Duodenal mucosa (tissue), 2 donors: Measurements from ENCODE around the gene ARHGAP12.

Experiments
- H3K27ac ChIP-seq: one replicate; pipeline ENCODE4 v1.7.0; 2013; ENCODE audit warnings: low read depth, low read length
- H3K27me3 ChIP-seq, 2 donors: one replicate each; pipeline ENCODE4 v1.7.0; 2013; ENCODE audit warnings: low read length in 2 of 2, control low read depth in 1 of 2; ENCODE audit not compliant: insufficient read depth in 2 of 2, control insufficient read depth in 1 of 2
- H3K36me3 ChIP-seq, 2 donors: one replicate each; pipeline ENCODE4 v1.7.0; 2013; ENCODE audit warnings: low read length in 2 of 2, control low read depth in 1 of 2; ENCODE audit not compliant: insufficient read depth in 2 of 2, control insufficient read depth in 1 of 2
- H3K4me1 ChIP-seq, 2 donors: one replicate each; pipeline ENCODE4 v1.7.0; 2013; ENCODE audit warnings: low read length in 2 of 2, control low read depth in 1 of 2; ENCODE audit not compliant: insufficient read depth in 2 of 2, control insufficient read depth in 1 of 2
- H3K4me3 ChIP-seq, 2 donors: one replicate each; pipeline ENCODE4 v1.7.0; 2013; ENCODE audit warnings: low read length in 2 of 2, low read depth in 1 of 2
- H3K9ac ChIP-seq, 2 donors: one replicate each; pipeline ENCODE4 v1.7.0; 2013; ENCODE audit warnings: low read length in 2 of 2, low read depth in 1 of 2
- H3K9me3 ChIP-seq, 2 donors: one replicate each; pipeline ENCODE4 v1.7.0; 2013; ENCODE audit warnings: low read length in 2 of 2, control low read depth in 1 of 2; ENCODE audit not compliant: control insufficient read depth in 1 of 2

Gene ARHGAP12

GRCh38 chr10:31866118-31866670, 62.4 kb downstream of the ARHGAP12 start:
- H3K9ac ChIP-seq, result no peak overlapping the region

GRCh38 chr10:31864834-31865518, 63.7 kb downstream of the ARHGAP12 start:
- no peak overlapping the region for H3K27ac ChIP-seq
- peak overlapping the region; percentile 1 to 37 for H3K4me3 ChIP-seq

More at GRCh38 chr10:31866118-31866670, 62.4 kb downstream of the ARHGAP12 start:
- Histone ChIP-seq H3K36me3 (peaks cover 0 to under 1% of the 10 kb centered on the region in 2 donors), H3K27me3 (no peaks in the 10 kb centered on the region), H3K9me3 (no peaks in the 10 kb centered on the region), H3K27ac (no peak overlapping the region), H3K4me1 (peaks cover 15 to 32% of the 10 kb centered on the region in 2 donors), H3K4me3 (no peak overlapping the region)

GRCh38 chr10:31855033-31855432, 73.6 kb downstream of the ARHGAP12 start:
- no peak overlapping the region for H3K4me3 ChIP-seq
- no peaks in the 10 kb centered on the region for H3K27me3 ChIP-seq
- no peak overlapping the region for H3K27ac ChIP-seq
- H3K9me3 ChIP-seq, result no peaks in the 10 kb centered on the region
- H3K4me1 ChIP-seq, result no peaks in the 10 kb centered on the region
- peaks cover 8 to 13% of the 10 kb centered on the region in 2 donors for H3K36me3 ChIP-seq
- no peak overlapping the region for H3K9ac ChIP-seq

More at GRCh38 chr10:31864834-31865518, 63.7 kb downstream of the ARHGAP12 start:
- no peaks in the 10 kb centered on the region for H3K9me3 ChIP-seq
- H3K36me3 ChIP-seq, result peaks cover 3 to 11% of the 10 kb centered on the region in 2 donors
- no peaks in the 10 kb centered on the region for H3K27me3 ChIP-seq
- no peak overlapping the region for H3K9ac ChIP-seq
- H3K4me1 ChIP-seq, result peaks cover 15 to 28% of the 10 kb centered on the region in 2 donors

- Histone ChIP-seq H3K4me3 (no peak overlapping the region), H3K36me3 (peaks cover 2 to 4% of the 10 kb centered on the region in 2 donors), H3K27me3 (no peaks in the 10 kb centered on the region), H3K27ac (no peak overlapping the region), H3K9me3 (no peaks in the 10 kb centered on the region), H3K4me1 (no peaks in the 10 kb centered on the region), H3K9ac (no peak overlapping the region)
These were observed 75.0 kb downstream of the ARHGAP12 start for GRCh38 chr10:31853629-31854028.

- Histone ChIP-seq H3K4me3 (no peak overlapping the region), H3K27ac (no peak overlapping the region), H3K27me3 (no peaks in the 10 kb centered on the region), H3K36me3 (no peaks in the 10 kb centered on the region), H3K9ac (no peak overlapping the region), H3K4me1 (no peaks in the 10 kb centered on the region), H3K9me3 (no peaks in the 10 kb centered on the region)
These were observed 77.4 kb downstream of the ARHGAP12 start for GRCh38 chr10:31851216-31851615.

GRCh38 chr10:31847515-31847914, 81.1 kb downstream of the ARHGAP12 start:
- Histone ChIP-seq H3K9ac (no peak overlapping the region), H3K9me3 (no peaks in the 10 kb centered on the region), H3K36me3 (no peaks in the 10 kb centered on the region), H3K27me3 (no peaks in the 10 kb centered on the region), H3K4me1 (no peaks in the 10 kb centered on the region), H3K27ac (no peak overlapping the region), H3K4me3 (no peak overlapping the region)

- Histone ChIP-seq H3K9ac (no peak overlapping the region), H3K27ac (no peak overlapping the region), H3K4me1 (no peaks in the 10 kb centered on the region), H3K27me3 (no peaks in the 10 kb centered on the region), H3K9me3 (no peaks in the 10 kb centered on the region), H3K36me3 (peaks cover 4% of the 10 kb centered on the region in 2 donors), H3K4me3 (no peak overlapping the region)
These were observed 89.9 kb downstream of the ARHGAP12 start for GRCh38 chr10:31838709-31839108.

- Histone ChIP-seq H3K9ac (no peak overlapping the region), H3K27ac (no peak overlapping the region), H3K9me3 (no peaks in the 10 kb centered on the region), H3K4me1 (no peaks in the 10 kb centered on the region), H3K36me3 (peaks cover 4% of the 10 kb centered on the region in 2 donors), H3K4me3 (no peak overlapping the region), H3K27me3 (no peaks in the 10 kb centered on the region)
These were observed 90.6 kb downstream of the ARHGAP12 start for GRCh38 chr10:31838065-31838464.

GRCh38 chr10:31836569-31837406, 91.8 kb downstream of the ARHGAP12 start:
- Histone ChIP-seq H3K36me3 (peaks cover 4% of the 10 kb centered on the region in 2 donors), H3K9ac (no peak overlapping the region), H3K4me3 (no peak overlapping the region), H3K9me3 (no peaks in the 10 kb centered on the region), H3K4me1 (no peaks in the 10 kb centered on the region), H3K27me3 (no peaks in the 10 kb centered on the region), H3K27ac (no peak overlapping the region)

- no peaks in the 10 kb centered on the region for H3K27me3 ChIP-seq
- H3K27ac ChIP-seq, result no peak overlapping the region
- no peaks in the 10 kb centered on the region for H3K4me1 ChIP-seq
- H3K9me3 ChIP-seq, result no peaks in the 10 kb centered on the region
- H3K4me3 ChIP-seq, result no peak overlapping the region
- no peak overlapping the region for H3K9ac ChIP-seq
- H3K36me3 ChIP-seq, result peaks cover 0 to 8% of the 10 kb centered on the region in 2 donors
These were observed 94.9 kb downstream of the ARHGAP12 start for GRCh38 chr10:31833753-31834152.
